IMR-90 (cell line): Measurements from ENCODE around the gene M6PR. TPM values are rescaled to one million over a fixed set of nuclear protein-coding genes. Genes with fewer than 3 reads are reported as not detected.

Source experiments
- ATAC-seq: fragments of 200-7000 bp; cut with Tn5 transposase; 2 replicates; pipeline ENCODE4 v1.9.1; 2020; ENCODE audit warnings: low read depth, mild to moderate bottlenecking, moderate library complexity
- BruUV-seq: library from RNA; stranded (reverse); fragments of 400-500 nt; replicated peaks from 2 replicates; lab custom pipeline; 2021; lab: Mats Ljungman, UMichigan
- CTCF ChIA-PET: fragments of 300-600 bp; formaldehyde crosslinking; extraction: SDS; loops from one replicate; lab custom pipeline; 2021; ENCODE audit warnings: antibody characterized with exemption; lab: Yijun Ruan, JAX
- POLR2A ChIA-PET: fragments of 300-600 bp; sonication (Branson Sonifier 250); formaldehyde crosslinking; loops from one replicate; lab custom pipeline; 2022; ENCODE audit warnings: antibody characterized with exemption; ENCODE audit not compliant: unreplicated experiment; lab: Charles Lee
- DNase-seq: peaks from one replicate; pipeline ENCODE4 v3.0.0; 2013
- H2AFZ ChIP-seq: replicated peaks from 2 replicates; pipeline ENCODE3; 2013; ENCODE audit warnings: low read length, mild to moderate bottlenecking; ENCODE audit not compliant: poor library complexity
- H2AK5ac ChIP-seq: 2 replicates; pipeline ENCODE4 v1.6.1; 2013; ENCODE audit warnings: low read depth, low read length, inconsistent platforms
- H2AK9ac ChIP-seq: replicated peaks from 2 replicates; pipeline ENCODE3; 2013; ENCODE audit warnings: mild to moderate bottlenecking, low read depth, low read length, moderate library complexity; ENCODE audit not compliant: poor library complexity
- H2BK120ac ChIP-seq: 2 replicates; pipeline ENCODE4 v1.6.1; 2013; ENCODE audit warnings: low read depth, low read length, inconsistent platforms
- H2BK15ac ChIP-seq: 3 replicates; pipeline ENCODE4 v1.6.1; 2013; ENCODE audit warnings: low read depth, low read length, inconsistent platforms
- H2BK20ac ChIP-seq: 2 replicates; pipeline ENCODE4 v1.6.1; 2013; ENCODE audit warnings: low read depth, mild to moderate bottlenecking, inconsistent platforms, low read length, moderate library complexity
- H2BK5ac ChIP-seq: 2 replicates; pipeline ENCODE4 v1.6.1; 2013; ENCODE audit warnings: mild to moderate bottlenecking, low read depth, low read length, inconsistent platforms; ENCODE audit not compliant: poor library complexity, severe bottlenecking
- H3K14ac ChIP-seq: replicated peaks from 2 replicates; pipeline ENCODE4 v1.6.1; 2013; ENCODE audit warnings: low read depth, low read length, inconsistent platforms
- H3K18ac ChIP-seq: 2 replicates; pipeline ENCODE4 v1.6.1; 2013; ENCODE audit warnings: low read depth, low read length, control low read depth
- H3K23ac ChIP-seq: 2 replicates; pipeline ENCODE4 v1.6.1; 2013; ENCODE audit warnings: low read depth, low read length, inconsistent platforms
- H3K27ac ChIP-seq: 2 replicates; pipeline ENCODE4 v1.5.1; 2013; ENCODE audit warnings: mild to moderate bottlenecking, control low read depth, low read length; ENCODE audit not compliant: insufficient read depth
- H3K27me3 ChIP-seq: 2 replicates; pipeline ENCODE4 v1.6.1; 2013; ENCODE audit warnings: low read length; ENCODE audit not compliant: control insufficient read depth, insufficient read depth
- H3K36me3 ChIP-seq: 2 replicates; pipeline ENCODE4 v1.6.1; 2013; ENCODE audit warnings: low read length, mixed read lengths; ENCODE audit not compliant: control insufficient read depth, insufficient read depth
- H3K4ac ChIP-seq: 2 replicates; pipeline ENCODE4 v1.6.1; 2013; ENCODE audit warnings: low read depth, low read length, inconsistent platforms
- H3K4me1 ChIP-seq: 2 replicates; pipeline ENCODE4 v1.6.1; 2013; ENCODE audit warnings: low read length, mixed read lengths; ENCODE audit not compliant: control insufficient read depth, insufficient read depth
- H3K4me2 ChIP-seq: 2 replicates; pipeline ENCODE4 v1.6.1; 2013; ENCODE audit warnings: low read depth, mild to moderate bottlenecking, control low read depth, low read length, moderate library complexity
- H3K4me3 ChIP-seq: 2 replicates; pipeline ENCODE4 v1.5.1; 2013; ENCODE audit warnings: low read depth, mild to moderate bottlenecking, control low read depth, low read length, moderate library complexity; ENCODE audit not compliant: insufficient read depth
- H3K56ac ChIP-seq: 2 replicates; pipeline ENCODE4 v1.6.1; 2013; ENCODE audit warnings: low read length, inconsistent platforms; ENCODE audit not compliant: insufficient read depth; ENCODE audit errors: extremely low read depth
- H3K79me1 ChIP-seq, 2 experiments: 2 replicates each; pipeline ENCODE4 v1.6.1; 2013; ENCODE audit warnings: low read length in 2 of 2, inconsistent platforms in 1 of 2, low read depth in 1 of 2
- H3K9ac ChIP-seq: 2 replicates; pipeline ENCODE4 v1.6.1; 2013; ENCODE audit warnings: low read depth, low read length, control low read depth
- H3K9me1 ChIP-seq: 2 replicates; pipeline ENCODE4 v1.6.1; 2013; ENCODE audit warnings: low read length, inconsistent platforms; ENCODE audit not compliant: insufficient read depth
- H3K9me3 ChIP-seq: 2 replicates; pipeline ENCODE4 v1.6.1; 2013; ENCODE audit warnings: low read length; ENCODE audit not compliant: control insufficient read depth, insufficient read depth
- H4K20me1 ChIP-seq: 2 replicates; pipeline ENCODE4 v1.6.1; 2013; ENCODE audit warnings: low read length, inconsistent platforms; ENCODE audit not compliant: insufficient read depth
- H4K5ac ChIP-seq: 2 replicates; pipeline ENCODE4 v1.6.1; 2013; ENCODE audit warnings: mild to moderate bottlenecking, low read depth, low read length, control low read depth
- H4K8ac ChIP-seq, 2 experiments: 2 replicates each; pipeline ENCODE4 v1.6.1; 2013; ENCODE audit warnings: low read depth in 2 of 2, low read length in 2 of 2, control low read depth in 1 of 2, inconsistent platforms in 1 of 2
- H4K91ac ChIP-seq: 2 replicates; pipeline ENCODE4 v1.6.1; 2013; ENCODE audit warnings: low read depth, low read length, inconsistent platforms; ENCODE audit not compliant: insufficient read depth
- BHLHE40 ChIP-seq: fragments of 150-350 bp; IDR thresholded peaks from 2 replicates; pipeline ENCODE4 v1.6.1; 2016; ENCODE audit warnings: mild to moderate bottlenecking, low read depth, low read length
- CEBPB ChIP-seq: IDR thresholded peaks from 2 replicates; pipeline ENCODE4 v1.6.1; 2012; ENCODE audit warnings: low read depth, low read length, improper control_type of control experiment
- CHD1 ChIP-seq: IDR thresholded peaks from 2 replicates; pipeline ENCODE4 v1.6.1; 2012; ENCODE audit warnings: low read depth, low read length, improper control_type of control experiment
- SMC3 ChIP-seq: fragments of 150-350 bp; IDR thresholded peaks from 2 replicates; pipeline ENCODE4 v1.6.1; 2016; ENCODE audit warnings: low read depth, mild to moderate bottlenecking, antibody characterized with exemption, low read length, moderate library complexity
- WGBS, 2 experiments: methylation state at CpG; one replicate each; pipeline versions ENCODE4 v1.1.5 to v1.1.7; 2013; ENCODE audit warnings: missing lambda C conversion rate in 2 of 2; ENCODE audit not compliant: insufficient read length in 1 of 2; ENCODE audit errors: extremely low coverage in 2 of 2; 5-methylcytosine and 5-hydroxymethylcytosine counted together
- dilution Hi-C: fragments of 300-500 bp; cut with HindIII; formaldehyde crosslinking; loops from one replicate; pipeline ENCODE4 v1.14.3; 2018; ENCODE audit warnings: low sequenced_read_pairs; ENCODE audit not compliant: unreplicated experiment
- in situ Hi-C: fragments of 300-500 bp; cut with MboI; formaldehyde crosslinking; loops from 3 replicates; pipeline ENCODE4 v1.14.3; 2019; ENCODE audit warnings: low sequenced_read_pairs, inconsistent platforms, mixed read lengths
- intact Hi-C: fragments of 100-400 bp; cut with micrococcal nuclease; formaldehyde crosslinking; loops from 2 replicates; pipeline ENCODE4 v1.10.0; 2022
- polyA plus RNA-seq, 3 experiments: library from polyadenylated mRNA; depleted of rRNA; stranded (reverse); fragments of >200 nt; gene quantifications; 2 replicates each; pipeline ENCODE4 v1.2.3, GENCODE V29; 2012; ENCODE audit warnings: low replicate concordance in 1 of 3
- total RNA-seq: library from RNA; depleted of rRNA; stranded (reverse); fragments of >200 nt; gene quantifications from 2 replicates; pipeline ENCODE4 v1.2.3, GENCODE V29; 2012

M6PR gene
- total and polyA plus RNA-seq, 2 of the 4 experiments (the other 2 are of a cell fraction): 86.6 to 140 TPM

- H3K9me3 ChIP-seq: no peaks in the 10 kb centered on the region
- H4K8ac ChIP-seq: no peak overlapping the region
- WGBS, 2 experiments: no CpG with 5 or more reads among the region's 1 CpG
- no peaks in the 10 kb centered on the region for H3K9me1 ChIP-seq
- no peak overlapping the region for H2AK9ac ChIP-seq
- H3K14ac ChIP-seq: no peak overlapping the region
- intact Hi-C loops (no loop called here), dilution Hi-C loops (no loop called here), in situ Hi-C loops (no loop called here)
- no peak overlapping the region for H3K18ac ChIP-seq
- TF ChIP-seq SMC3 (no peak), CHD1 (no peak), BHLHE40 (no peak), CEBPB (no peak)
- no peak overlapping the region for H3K56ac ChIP-seq
- H2AFZ ChIP-seq: no peak overlapping the region
- no peak overlapping the region for H3K23ac ChIP-seq
- H2BK5ac ChIP-seq: no peak overlapping the region
- no peak for ATAC-seq
- H3K4me1 ChIP-seq: no peaks in the 10 kb centered on the region
- H3K27me3 ChIP-seq: no peaks in the 10 kb centered on the region
- H3K4me3 ChIP-seq: no peak overlapping the region
- no peak overlapping the region for H2BK120ac ChIP-seq
- no peak overlapping the region for H2AK5ac ChIP-seq
- H4K5ac ChIP-seq: no peak overlapping the region
- H3K4ac ChIP-seq: no peak overlapping the region
- POLR2A ChIA-PET: no interaction called here
- no peak overlapping the region for H3K27ac ChIP-seq
- H3K36me3 ChIP-seq: no peaks in the 10 kb centered on the region
- H4K91ac ChIP-seq: no peak overlapping the region
- CTCF ChIA-PET: interaction anchor here (0.5 to 0.7 kb wide), 3 partner anchors 23 to 725 kb away, joined by 3 to 4 read pairs (median 3); no protein-coding TSS in a partner anchor
- H3K9ac ChIP-seq: no peak overlapping the region
- no peak for DNase-seq
- peaks cover 3 to 25% of the 10 kb centered on the region in 2 experiments; a peak in 2 of 4 replicates for H3K79me1 ChIP-seq
- H2BK20ac ChIP-seq: no peak overlapping the region
- no TSS peak for BruUV-seq
- H2BK15ac ChIP-seq: no peak overlapping the region
- H3K4me2 ChIP-seq: no peak overlapping the region
- H4K20me1 ChIP-seq: peaks cover 16% of the 10 kb centered on the region; the same call in 1 of the 2 replicates
Measured at GRCh38 chr12:8951744-8952143, 2.3 kb upstream of the M6PR start.
